NB4 (cell line): ENCODE data around the gene NHS.

Source experiments
- CTCF ChIP-seq: IDR thresholded peaks from one replicate; pipeline ENCODE4 v1.5.1; 2012; ENCODE audit warnings: low read depth, low read length
- POLR2A ChIP-seq: IDR thresholded peaks from 2 replicates; pipeline ENCODE4 v1.6.1; 2011; ENCODE audit warnings: mild to moderate bottlenecking; ENCODE audit not compliant: insufficient read length; ENCODE audit errors: extremely low read depth

DNA sequence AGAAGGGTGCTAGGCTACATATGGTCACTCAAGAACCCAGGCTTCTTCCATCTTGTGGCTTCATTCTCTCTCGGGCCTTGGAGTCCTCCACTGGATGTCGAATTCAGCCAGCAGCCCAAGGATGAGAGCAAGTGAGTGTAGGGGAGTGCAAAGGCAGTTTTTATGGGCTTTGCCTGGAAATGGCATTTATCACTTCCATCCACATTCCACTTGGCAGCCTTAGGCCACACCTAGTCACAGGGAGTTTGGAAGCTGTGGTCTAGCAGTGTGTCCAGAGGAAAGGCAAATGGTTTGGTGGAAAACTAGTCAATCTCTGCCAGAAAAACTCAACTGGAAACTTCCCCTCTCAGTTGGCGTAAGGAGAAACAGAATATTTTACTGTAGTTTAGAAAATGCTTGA, 59.0 kb downstream of the NHS start:
- TF ChIP-seq POLR2A (no peak), CTCF (no peak)
